VCaP (cell line): ENCODE measurements around the gene GDF15.

Experiments used
- H3K27ac ChIP-seq: fragments of 450-650 bp; 2 replicates; pipeline ENCODE4 v1.5.1; 2017
- CTCF ChIP-seq: fragments of 450-650 bp; conservative IDR thresholded peaks from 2 replicates; pipeline ENCODE4 v1.5.1; 2017; ENCODE audit warnings: mild to moderate bottlenecking, moderate library complexity

Gene GDF15

GRCh38 chr19:18414504-18415177 is 28.7 kb downstream of the GDF15 start:
- no peak overlapping the region for H3K27ac ChIP-seq
- no peak for TF ChIP-seq CTCF

- TF ChIP-seq CTCF, result no peak
- H3K27ac ChIP-seq, result no peak overlapping the region
Measured at GRCh38 chr19:18415178-18415867, 29.4 kb downstream of the GDF15 start.

- TF ChIP-seq CTCF, result no peak
- H3K27ac ChIP-seq, result peak overlapping the region; percentile 83
Measured at GRCh38 chr19:18416778-18417249, 30.9 kb downstream of the GDF15 start.

- TF ChIP-seq CTCF, result no peak
- H3K27ac ChIP-seq, result peak overlapping the region; percentile 83
Measured at GRCh38 chr19:18417250-18418028, 31.5 kb downstream of the GDF15 start.

GRCh38 chr19:18418029-18418482 is 32.1 kb downstream of the GDF15 start:
- no peak for TF ChIP-seq CTCF
- H3K27ac ChIP-seq, result peak overlapping the region; percentile 83

GRCh38 chr19:18418483-18419194 is 32.7 kb downstream of the GDF15 start:
- no peak for TF ChIP-seq CTCF
- peak overlapping the region; percentile 83 for H3K27ac ChIP-seq
